ENCODE data around the gene IMMP2L. TPM values are rescaled to one million over a fixed set of nuclear protein-coding genes. Genes with fewer than 3 reads are reported as not detected.
A peak's percentile ranks its signal among the peaks of the same experiment; 100 is the strongest.

IMMP2L gene
- total RNA-seq, 1 donor from 2014 or later = 32.0 TPM

DNA sequence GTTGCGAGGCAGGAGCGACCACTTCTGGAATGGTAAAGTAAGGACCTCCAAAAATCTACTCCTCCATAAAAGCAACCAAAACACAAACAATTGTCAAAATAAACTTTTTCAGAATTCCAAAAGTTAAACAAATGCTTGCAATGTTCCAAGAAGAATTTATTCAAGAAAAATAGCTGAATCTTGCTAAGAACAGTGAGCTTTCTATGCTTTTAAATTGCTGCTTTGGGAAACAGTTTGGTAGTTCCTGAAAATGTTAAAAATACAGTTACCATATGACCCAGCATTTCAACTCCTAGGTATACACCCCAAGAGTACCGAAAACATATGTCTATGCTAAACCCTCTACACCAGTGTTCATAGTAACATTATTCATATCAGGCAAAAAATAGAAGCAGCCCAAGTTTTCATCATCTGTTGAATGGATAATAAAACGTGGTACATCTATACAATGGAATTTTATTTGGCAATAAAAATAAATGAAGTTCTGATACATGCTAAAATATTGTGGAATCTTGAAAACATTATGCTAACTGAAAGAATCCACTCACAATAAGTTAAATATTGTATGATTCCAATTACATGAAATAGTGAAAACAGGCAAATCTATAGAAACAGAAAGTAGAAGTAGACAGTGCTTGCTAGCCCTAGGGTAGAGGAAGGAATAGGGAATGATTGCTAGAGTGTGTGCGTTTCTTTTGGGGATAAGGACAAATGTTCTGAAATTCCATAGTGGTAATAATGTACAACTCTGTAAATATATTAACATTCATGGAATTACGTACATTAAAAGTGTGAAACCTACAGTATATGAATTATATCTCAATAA lies 414.4 kb downstream of the IMMP2L start:
- DNase-seq = no peak

DNA sequence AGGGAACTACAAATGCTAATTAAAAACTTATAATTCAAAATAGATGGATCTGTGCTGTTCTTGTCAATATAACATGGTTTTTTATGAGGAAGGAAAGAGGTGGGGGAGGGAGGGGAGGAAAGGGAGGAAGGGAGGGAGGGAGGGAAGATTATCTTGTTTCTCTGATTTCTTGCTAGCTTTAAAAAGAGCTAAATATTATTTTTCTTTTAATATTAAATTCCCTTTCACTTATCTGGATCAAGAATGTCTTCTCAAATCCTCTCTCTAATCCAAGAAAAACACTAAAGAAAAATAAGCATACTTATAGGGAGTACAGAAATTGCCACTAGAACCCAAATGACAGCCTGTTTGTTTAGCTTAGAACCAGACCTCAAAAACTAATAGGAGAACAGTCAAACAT lies 416.2 kb downstream of the IMMP2L start:
- no peak for DNase-seq

DNA sequence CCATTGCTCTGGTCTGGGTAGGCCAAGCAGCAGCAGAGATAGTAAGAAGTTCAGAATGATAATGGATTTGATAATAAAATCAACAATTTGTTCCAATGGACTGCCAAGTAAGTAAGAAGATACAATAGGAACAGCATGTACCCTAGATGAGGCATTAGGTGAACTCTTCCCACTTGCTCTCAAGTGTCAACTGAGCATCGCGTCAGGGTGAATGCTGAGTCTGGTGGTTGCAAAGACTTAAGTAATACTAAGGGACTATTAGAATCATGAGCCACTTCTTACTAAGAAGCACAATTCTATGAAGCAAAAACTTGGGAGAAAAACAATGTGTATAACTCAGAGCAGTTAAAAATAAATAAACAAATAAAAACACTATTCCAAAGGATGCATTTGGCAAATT lies 416.8 kb downstream of the IMMP2L start:
- DNase-seq = no peak

DNA sequence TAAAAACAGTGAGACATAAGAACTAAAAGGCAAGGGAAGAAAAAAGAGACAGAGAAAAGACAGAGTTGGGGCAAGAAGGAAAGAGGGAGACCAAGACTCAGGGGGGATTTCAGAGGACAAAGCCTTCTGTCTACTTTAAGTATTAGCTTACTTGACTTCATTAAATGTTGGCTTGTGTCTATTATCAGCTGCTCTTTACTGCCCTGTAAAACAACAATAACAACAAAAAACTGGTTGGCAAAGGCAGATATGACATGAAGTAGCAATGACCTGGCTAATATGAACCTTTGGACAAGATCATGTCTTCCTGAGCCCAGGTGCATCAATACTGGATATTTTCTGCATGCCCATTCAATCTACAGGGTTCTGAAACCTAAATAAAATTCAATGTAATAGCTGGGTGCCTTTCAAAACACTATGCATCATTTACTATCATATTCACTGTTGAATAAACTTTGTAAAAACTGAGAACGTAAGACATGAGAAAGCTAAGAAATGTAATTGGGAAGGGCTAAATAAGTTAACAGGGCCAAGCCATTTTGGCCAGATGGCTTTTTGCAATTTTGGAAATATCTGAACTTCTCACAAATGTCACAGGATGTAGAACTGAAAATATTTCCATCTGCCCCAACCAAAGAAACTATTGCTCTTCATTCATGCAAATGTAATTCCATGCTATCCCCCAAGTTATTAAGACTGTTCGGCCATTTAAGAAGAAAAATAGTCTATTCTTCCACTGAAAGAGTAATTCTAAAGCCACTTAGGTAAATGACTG lies 422.0 kb downstream of the IMMP2L start:
- no peak for DNase-seq

DNA sequence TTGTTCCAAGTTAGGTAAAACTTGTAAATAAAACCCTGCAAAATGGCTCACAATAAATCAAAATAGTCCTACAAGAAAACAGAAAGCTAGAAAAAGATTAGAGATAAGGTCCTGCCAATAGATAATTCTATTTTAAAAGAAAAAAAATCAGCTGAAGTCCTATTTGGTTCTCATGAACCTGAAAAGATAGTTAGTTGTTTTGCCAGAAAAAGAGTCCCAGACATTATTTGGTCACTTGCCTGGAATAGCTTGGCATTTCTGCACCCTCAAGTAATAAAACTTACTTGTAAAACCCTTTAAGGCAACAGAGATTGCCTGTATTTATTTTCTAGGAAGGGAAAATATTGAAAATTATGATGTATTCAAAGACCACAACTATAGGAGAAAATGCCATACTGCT lies 423.7 kb downstream of the IMMP2L start:
- DNase-seq = no peak

DNA sequence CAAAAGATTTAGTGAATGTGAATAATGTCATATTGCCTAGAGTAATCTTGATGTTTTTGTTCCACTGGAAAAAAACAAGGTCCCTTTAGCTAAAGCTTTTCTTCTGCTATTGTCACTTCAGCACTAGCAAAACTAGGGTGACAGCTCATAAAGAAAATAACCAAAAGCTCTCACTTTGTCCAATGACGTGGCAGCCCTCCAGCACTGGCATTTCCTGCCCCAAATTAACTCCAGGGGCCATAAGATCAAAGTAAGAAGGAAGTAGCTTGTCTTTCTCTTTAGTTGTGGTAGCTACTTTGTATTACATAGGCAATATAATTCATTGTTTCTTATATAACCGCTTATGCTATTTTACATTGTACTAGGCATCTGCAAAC lies 424.1 kb downstream of the IMMP2L start:
- DNase-seq = no peak

DNA sequence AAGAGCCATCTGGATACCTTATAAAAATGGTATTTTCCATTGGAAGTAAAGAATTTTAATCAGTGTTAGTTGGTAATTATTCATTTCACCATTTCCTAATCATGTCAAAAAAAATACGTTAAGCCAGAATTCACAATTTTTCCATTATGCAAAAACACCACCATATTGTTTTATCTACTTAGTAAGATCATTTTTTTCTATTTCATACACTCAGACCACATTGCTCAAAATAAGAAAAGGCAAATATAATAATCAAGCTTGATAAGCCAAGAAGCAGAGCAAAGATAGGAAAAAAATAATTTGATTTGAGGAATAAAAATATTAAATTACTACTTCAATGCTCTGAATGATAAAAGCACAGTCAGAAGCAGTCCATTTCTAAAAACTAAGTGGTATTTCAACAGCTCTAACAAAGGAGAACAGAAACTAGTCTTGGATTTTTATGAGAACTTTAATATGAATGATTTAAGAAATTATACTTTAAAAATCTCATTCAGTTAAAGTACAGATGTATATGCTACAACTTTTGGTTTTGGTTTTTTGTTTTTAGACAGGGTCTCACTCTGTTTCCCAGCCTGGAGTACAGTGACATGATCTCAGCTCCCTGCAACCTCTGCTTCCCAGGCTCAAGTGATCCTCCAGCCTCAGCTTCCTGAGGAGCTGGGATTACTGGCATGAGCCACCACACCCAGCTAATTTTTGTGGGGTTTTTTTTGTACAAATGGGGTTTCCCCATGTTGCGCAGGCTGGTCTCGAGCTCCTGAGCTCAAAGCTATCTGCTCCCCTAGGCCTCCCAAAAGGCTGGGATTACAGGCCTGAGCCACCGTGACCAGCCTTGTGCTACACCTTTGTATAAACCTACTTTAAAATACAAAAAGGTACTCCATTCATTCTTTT lies 424.7 kb downstream of the IMMP2L start:
- DNase-seq = no peak

DNA sequence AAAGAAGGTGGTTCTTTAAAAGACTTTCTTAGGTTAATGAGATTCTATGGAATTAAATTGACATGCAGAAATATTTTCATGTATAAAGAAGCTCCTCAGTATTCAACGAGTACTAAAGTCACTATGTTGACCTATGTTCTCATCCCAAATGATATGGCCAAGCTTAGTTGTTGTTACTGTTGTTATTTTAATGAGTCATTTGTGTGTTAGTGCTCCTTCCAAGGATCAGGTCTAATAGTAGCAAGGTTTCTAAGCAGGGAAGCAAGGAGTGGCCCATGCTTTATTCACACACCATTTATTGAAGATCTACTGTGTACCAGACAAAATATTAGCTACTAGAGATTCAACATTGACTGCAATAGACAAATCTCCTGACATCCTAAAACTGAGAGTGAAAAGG lies 429.5 kb downstream of the IMMP2L start:
- DNase-seq = no peak

DNA sequence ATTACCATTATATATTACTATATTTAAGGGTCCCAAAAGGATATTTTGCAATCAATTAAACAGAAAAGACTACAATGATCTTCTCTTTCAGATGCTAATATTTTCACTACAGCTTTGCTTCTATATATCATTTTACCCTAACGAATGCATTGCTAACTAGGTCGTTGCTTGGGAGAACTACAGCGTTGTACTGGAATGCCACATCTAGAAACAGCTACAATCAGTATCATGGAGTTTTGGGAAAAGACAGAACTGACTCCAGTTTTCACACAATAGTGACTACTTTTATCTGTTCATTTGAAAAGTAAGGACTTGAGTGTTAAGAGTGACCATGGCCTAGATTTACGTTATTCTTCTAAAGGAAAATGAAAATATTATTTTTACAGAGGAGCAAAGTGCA lies 432.9 kb downstream of the IMMP2L start:
- no peak for DNase-seq

DNA sequence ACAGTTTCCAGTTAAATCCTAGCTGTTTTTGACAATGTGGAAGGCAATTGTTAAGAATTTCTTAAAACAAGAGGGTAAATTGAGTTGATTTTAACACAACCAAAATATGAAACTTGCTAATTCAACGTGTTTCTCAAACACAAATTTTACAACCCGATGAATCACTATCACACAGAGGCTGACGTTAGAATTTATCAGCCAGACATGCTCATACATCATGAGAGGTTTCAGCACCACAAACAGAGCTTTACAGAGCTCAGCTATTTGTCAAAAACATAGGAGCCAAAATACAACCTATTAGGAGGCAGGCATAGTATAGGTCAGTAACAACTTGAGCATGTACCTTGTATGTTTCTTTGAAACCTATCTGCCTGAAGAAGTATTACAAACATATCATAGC lies 435.3 kb downstream of the IMMP2L start:
- peak; percentile 5 for DNase-seq

DNA sequence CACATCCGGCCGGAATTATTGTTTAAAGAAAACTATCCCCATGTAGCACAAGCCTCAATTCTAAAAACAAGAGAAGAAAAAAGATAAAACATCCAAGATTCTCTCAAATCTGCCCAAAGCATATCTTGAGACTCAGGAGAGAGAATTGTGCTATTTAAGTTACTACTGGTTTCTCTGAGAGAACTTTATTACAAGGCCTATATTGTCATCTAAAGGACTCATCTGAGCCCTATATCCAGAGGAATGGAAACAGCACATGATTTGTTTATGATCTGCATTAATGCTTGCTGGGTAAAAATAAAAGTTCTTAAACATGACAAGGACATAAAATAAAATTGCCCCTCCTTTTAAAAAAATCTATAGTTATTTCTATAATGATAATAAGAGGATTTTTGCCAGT lies 446.3 kb downstream of the IMMP2L start:
- no peak for DNase-seq

DNA sequence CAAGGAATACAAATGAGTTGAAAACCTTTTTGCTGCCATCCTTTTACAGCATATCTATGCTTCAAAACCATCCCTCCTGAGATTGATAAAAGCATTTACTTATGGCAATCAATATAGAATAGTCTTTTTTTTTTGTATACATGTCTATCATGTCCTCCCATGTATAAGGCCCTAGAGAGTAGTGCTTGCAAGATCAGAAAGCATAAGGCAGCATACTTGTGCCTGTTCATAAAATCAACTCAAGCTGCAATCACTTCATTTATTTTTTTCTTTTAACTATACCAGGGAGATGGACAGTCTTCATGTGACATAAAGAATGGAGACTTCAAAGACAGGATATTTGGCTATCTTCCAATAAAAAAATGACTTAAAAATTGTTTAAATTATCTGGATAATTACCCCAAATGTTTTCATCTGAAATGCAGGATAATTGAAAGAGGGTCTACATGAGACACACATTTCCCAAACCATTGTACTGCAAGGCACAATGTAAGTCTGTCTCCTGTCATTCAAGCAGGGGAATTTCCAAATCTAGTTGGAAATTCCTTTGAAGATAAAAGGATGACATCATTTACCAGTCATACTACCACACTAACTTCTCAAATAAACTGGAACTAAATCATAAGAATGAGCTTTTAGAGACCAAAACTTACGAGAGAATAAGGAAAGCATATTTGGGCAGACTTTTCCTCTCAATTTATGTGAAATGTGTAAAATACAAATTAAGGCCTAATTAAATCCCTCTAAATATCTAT lies 448.9 kb downstream of the IMMP2L start:
- DNase-seq = no peak

DNA sequence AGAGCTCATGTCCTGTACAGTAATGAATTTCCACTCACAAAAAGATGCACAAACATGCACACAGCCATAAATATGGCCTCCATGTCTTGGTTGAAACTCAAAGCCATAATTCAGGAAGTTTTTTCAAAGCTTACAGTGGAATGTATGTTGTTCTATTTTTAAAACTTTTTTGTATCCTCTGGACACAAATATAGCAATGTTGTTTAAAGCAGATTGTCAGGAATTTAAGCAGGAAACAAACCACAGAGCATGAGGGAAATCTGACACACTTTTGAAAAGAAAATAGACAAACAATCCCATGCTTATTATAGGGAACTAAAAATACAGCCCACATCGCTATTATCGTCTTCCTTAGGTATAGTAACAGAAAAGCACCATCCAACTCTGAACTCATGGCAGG lies 449.9 kb downstream of the IMMP2L start:
- DNase-seq = no peak

DNA sequence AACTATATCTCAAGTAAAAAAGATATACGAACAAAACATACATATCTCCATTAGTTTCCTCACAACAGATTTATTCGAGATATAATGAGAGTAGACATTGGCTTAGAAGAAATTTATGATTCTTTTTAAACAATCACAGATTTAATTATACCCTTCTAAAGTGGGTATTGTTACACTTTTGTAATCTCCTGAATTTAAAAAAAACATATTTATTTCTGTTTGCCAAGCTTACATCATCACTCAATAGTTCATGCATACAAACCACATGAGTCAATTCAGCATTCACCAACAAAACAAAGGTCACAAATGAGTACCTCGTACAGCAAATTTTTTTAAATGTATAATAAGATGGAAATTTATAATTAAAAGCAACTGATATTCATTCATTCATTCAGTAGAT lies 453.8 kb downstream of the IMMP2L start:
- DNase-seq = no peak

DNA sequence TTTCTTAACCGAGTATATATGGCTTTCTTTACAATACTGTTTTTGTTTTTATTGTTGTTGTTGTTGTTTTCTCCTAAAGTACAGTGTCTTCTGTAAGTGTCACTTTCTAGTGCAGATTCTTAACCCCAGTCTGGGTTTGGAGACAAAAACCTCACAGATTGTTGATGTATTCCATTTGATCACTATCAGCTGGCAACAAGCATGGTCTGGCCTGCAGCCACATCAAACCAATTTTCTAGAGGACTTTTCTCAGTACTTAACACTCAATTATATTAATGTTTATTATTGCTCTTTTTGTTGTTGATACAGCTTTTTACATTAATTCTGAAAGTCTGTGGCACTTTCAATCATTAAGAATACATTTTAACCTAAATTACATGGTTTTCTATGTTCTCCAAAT lies 454.3 kb downstream of the IMMP2L start:
- DNase-seq = no peak

DNA sequence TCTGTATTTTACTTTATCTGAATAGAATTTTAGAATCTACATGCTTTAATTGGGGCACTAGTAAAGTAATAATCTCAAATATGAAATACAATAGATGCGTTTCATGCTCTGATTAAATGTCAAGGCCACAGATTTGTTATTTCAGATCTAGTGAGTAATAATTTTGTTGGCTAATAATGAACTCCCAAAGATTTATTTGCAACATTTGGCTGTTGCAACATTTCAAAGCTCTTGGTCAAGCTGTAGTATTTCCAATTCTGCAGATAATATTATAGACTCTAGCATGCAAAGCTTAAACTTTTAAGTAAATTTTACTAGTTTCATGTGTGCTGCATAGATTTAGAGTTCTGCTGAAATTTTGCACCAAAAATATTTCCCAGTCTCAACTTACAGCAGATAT lies 454.7 kb downstream of the IMMP2L start:
- no peak for DNase-seq

DNA sequence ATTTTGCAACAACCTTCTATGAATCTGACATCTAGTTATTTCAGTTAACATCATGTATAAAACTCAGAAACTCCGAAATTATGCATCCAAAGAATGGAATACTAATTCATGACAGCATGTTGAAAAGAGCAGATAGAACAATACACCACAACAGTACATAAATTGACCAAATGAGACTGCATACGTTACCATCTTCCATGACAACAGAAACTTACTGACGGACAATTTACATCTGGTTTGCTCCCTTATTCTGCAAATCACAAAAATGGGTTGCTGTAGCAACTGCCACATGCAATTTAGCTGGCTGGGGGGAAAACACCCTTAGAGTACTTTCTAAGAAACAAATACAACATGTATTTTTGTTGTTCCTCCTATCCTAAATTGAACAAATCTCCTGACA lies 457.0 kb downstream of the IMMP2L start:
- no peak for DNase-seq

DNA sequence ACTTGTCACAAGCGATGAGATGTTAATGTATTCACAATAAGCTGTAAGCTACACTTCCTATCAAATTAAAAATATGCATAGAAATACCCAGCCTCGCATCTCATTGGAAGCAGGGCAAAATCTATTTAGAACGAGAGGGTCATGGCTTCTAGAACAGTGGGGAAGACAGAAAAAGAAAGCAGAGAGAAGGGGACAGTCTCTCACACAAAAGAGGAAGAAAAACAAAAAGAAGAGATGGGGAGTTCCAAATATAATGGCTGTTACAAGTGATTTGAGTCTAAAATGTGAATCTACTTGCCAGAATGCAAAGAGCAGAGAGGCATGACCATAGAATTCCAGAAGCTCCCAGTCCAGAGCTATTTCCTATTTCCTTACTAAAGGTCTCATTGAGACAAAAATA lies 457.6 kb downstream of the IMMP2L start:
- DNase-seq = no peak

DNA sequence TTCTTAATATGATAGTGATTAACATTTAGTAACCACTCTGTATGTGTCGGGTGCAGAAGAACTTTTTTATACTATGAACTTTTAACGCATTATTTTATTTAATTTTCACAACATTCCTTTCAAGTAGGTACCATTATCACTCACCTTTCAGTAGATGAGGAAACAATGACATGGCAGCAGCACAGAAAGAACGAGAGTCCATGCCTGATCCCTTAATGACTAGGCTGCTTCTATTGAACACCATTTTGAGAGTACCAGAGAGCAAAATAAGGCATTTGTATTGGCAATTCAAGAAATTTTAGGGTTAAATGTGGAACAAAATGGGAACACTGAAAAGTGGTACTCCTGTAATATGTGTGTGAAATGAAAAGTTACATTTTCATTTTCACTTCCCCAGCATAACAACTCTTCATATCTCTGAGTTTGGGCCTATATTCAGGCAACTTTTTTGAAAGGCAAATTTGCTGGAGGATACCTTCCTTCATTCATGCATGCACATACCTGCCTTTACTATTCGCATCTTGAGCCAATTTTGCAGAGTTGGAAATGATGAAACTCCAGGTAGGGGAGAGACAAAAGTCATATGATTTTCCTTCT lies 458.5 kb downstream of the IMMP2L start:
- no peak for DNase-seq

DNA sequence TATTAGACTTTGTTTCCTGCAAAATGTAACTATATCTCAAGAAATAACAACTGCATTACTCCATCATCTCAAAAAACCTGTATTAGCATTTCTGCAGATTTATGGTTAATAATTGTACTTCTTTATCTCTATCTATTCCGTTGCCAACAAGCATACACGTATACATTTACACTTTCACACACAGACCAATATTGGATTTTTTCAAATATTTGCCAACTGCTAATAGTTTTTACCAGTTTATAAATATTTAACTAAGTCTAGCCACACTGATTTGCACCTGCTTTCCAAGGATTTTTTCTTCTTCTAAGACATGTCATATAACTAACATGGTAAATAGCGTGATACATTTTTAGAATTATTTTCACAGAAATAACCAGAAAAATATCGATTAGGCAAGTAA lies 459.2 kb downstream of the IMMP2L start:
- no peak for DNase-seq

DNA sequence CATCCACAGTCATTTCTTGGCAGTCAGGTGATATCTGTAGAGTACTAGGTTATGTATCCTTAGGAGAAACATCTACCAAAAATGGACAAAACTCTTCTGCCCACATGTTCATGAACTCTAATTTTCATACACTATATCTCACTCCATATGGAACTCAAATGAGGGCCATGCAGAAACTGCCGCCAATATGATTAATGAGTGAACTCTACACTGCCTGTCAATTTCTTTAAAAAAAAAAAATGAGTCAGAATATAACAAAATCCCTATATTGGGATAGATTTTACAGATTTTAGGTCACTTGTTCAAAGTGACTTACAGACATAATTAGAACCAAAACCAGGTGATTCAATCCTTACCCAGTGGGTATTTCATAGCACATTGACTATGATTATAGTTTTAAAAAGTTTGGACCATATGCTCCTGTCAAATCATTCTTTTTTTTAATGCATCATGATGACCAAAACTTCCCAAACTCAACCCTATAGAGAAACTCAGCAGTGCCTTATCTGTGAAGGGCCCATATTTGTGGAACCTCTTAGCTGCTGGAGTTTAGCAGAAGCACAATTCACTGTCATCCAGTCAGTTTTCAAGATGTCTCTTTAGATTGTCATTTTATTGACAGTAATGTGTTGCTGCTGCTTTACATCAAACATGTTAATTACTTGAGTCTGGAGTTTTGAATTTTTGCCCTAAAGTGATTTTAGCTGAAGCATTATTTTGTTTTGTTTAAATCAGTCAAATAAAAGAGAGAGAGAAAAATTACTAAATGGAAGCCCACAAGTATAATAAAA lies 460.2 kb downstream of the IMMP2L start:
- no peak for DNase-seq
